Measurements from ENCODE around the gene HTR3C. TPM values are rescaled to one million over a fixed set of nuclear protein-coding genes. Genes with fewer than 3 reads are reported as not detected.
"Not testable (repeated sequence)": the region's sequence is repeated elsewhere in the genome, so short reads cannot be mapped to it uniquely, and the experiment has no call there.

Gene HTR3C
- total RNA-seq, 1 donor from 2014 or later: not detected

- Mint-ChIP-seq H3K36me3 (ENCODE audit: low read depth) (no peaks in the 10 kb centered on the region), H3K27ac (no peak overlapping the region), H3K27me3 (peaks cover 10% of the 10 kb centered on the region), H3K4me3 (no peak overlapping the region), H3K9me3 (no peaks in the 10 kb centered on the region), H3K4me1 (no peaks in the 10 kb centered on the region)
- no peak for DNase-seq
- intact Hi-C loops (cut with micrococcal nuclease): no loop called here
These were observed 2.5 kb upstream of the HTR3C start for GRCh38 chr3:184050217-184050847.

- Mint-ChIP-seq H3K9me3 (no peaks in the 10 kb centered on the region), H3K4me3 (no peak overlapping the region), H3K4me1 (no peaks in the 10 kb centered on the region), H3K27me3 (peaks cover 7% of the 10 kb centered on the region), H3K36me3 (ENCODE audit: low read depth) (no peaks in the 10 kb centered on the region), H3K27ac (no peak overlapping the region)
- DNase-seq: no peak
- intact Hi-C loops (cut with micrococcal nuclease): no loop called here
These were observed 5.2 kb downstream of the HTR3C start for GRCh38 chr3:184058029-184058428.

- Mint-ChIP-seq H3K4me3 (no peak overlapping the region), H3K27ac (no peak overlapping the region)
These were observed 6.6 kb downstream of the HTR3C start for GRCh38 chr3:184059424-184059823.

GRCh38 chr3:184062637-184063036, 9.8 kb downstream of the HTR3C start:
- no peak for DNase-seq
- H3K27ac Mint-ChIP-seq: no peak overlapping the region
- no peak overlapping the region for H3K4me3 Mint-ChIP-seq
- H3K9me3 Mint-ChIP-seq: no peaks in the 10 kb centered on the region
- H3K36me3 Mint-ChIP-seq (ENCODE audit: low read depth): no peaks in the 10 kb centered on the region
- H3K27me3 Mint-ChIP-seq: peaks cover 10% of the 10 kb centered on the region
- intact Hi-C loops (cut with micrococcal nuclease): no loop called here
- no peaks in the 10 kb centered on the region for H3K4me1 Mint-ChIP-seq

More at GRCh38 chr3:184059424-184059823, 6.6 kb downstream of the HTR3C start:
- Mint-ChIP-seq H3K27me3 (peaks cover 8% of the 10 kb centered on the region), H3K4me1 (no peaks in the 10 kb centered on the region), H3K36me3 (ENCODE audit: low read depth) (no peaks in the 10 kb centered on the region), H3K9me3 (no peaks in the 10 kb centered on the region)
- DNase-seq: no peak
- intact Hi-C loops (cut with micrococcal nuclease): no loop called here

- Mint-ChIP-seq H3K27me3 (peaks cover 12% of the 10 kb centered on the region), H3K27ac (no peak overlapping the region), H3K4me3 (no peak overlapping the region), H3K36me3 (ENCODE audit: low read depth) (no peaks in the 10 kb centered on the region), H3K4me1 (no peaks in the 10 kb centered on the region), H3K9me3 (no peaks in the 10 kb centered on the region)
- no peak for DNase-seq
- intact Hi-C loops (cut with micrococcal nuclease): no loop called here
These were observed 13.4 kb downstream of the HTR3C start for GRCh38 chr3:184066211-184066610.

GRCh38 chr3:184067573-184068055, 14.8 kb downstream of the HTR3C start:
- H3K4me3 Mint-ChIP-seq: no peak overlapping the region
- H3K27me3 Mint-ChIP-seq: peaks cover 10% of the 10 kb centered on the region
- intact Hi-C loops (cut with micrococcal nuclease): no loop called here
- DNase-seq: no peak
- H3K27ac Mint-ChIP-seq: no peak overlapping the region
- no peaks in the 10 kb centered on the region for H3K36me3 Mint-ChIP-seq (ENCODE audit: low read depth)
- no peaks in the 10 kb centered on the region for H3K4me1 Mint-ChIP-seq
- H3K9me3 Mint-ChIP-seq: no peaks in the 10 kb centered on the region

- Mint-ChIP-seq H3K36me3 (ENCODE audit: low read depth) (no peaks in the 10 kb centered on the region), H3K4me3 (no peak overlapping the region), H3K9me3 (no peaks in the 10 kb centered on the region), H3K27ac (no peak overlapping the region), H3K4me1 (no peaks in the 10 kb centered on the region), H3K27me3 (peaks cover 12% of the 10 kb centered on the region)
- DNase-seq: no peak
- intact Hi-C loops (cut with micrococcal nuclease): no loop called here
These were observed 15.5 kb downstream of the HTR3C start for GRCh38 chr3:184068344-184068743.

GRCh38 chr3:184071142-184071541, 18.3 kb downstream of the HTR3C start:
- H3K4me3 Mint-ChIP-seq; H3K9me3 Mint-ChIP-seq; H3K27ac Mint-ChIP-seq; intact Hi-C loops (cut with micrococcal nuclease); H3K27me3 Mint-ChIP-seq; H3K36me3 Mint-ChIP-seq (ENCODE audit: low read depth); H3K4me1 Mint-ChIP-seq; DNase-seq: not testable (repeated sequence)

GRCh38 chr3:184073621-184074020, 20.8 kb downstream of the HTR3C start:
- H3K36me3 Mint-ChIP-seq (ENCODE audit: low read depth): no peaks in the 10 kb centered on the region
- no peak for DNase-seq

GRCh38 chr3:184075901-184076300, 23.1 kb downstream of the HTR3C start:
- Mint-ChIP-seq H3K27me3 (peaks cover 4% of the 10 kb centered on the region), H3K27ac (no peak overlapping the region), H3K9me3 (no peaks in the 10 kb centered on the region), H3K4me3 (no peak overlapping the region), H3K4me1 (no peaks in the 10 kb centered on the region), H3K36me3 (ENCODE audit: low read depth) (no peaks in the 10 kb centered on the region)
- intact Hi-C loops (cut with micrococcal nuclease): no loop called here
- DNase-seq: no peak

More at GRCh38 chr3:184073621-184074020, 20.8 kb downstream of the HTR3C start:
- H3K4me1 Mint-ChIP-seq: no peaks in the 10 kb centered on the region
- intact Hi-C loops (cut with micrococcal nuclease): no loop called here
- peaks cover 4% of the 10 kb centered on the region for H3K27me3 Mint-ChIP-seq
- no peak overlapping the region for H3K4me3 Mint-ChIP-seq
- no peaks in the 10 kb centered on the region for H3K9me3 Mint-ChIP-seq
- no peak overlapping the region for H3K27ac Mint-ChIP-seq

GRCh38 chr3:184077881-184078280, 25.0 kb downstream of the HTR3C start:
- no peaks in the 10 kb centered on the region for H3K36me3 Mint-ChIP-seq (ENCODE audit: low read depth)
- H3K9me3 Mint-ChIP-seq: no peaks in the 10 kb centered on the region
- H3K27ac Mint-ChIP-seq: no peak overlapping the region
- no peak overlapping the region for H3K4me3 Mint-ChIP-seq
- DNase-seq: no peak
- H3K4me1 Mint-ChIP-seq: no peaks in the 10 kb centered on the region
- H3K27me3 Mint-ChIP-seq: peaks cover 2% of the 10 kb centered on the region
- intact Hi-C loops (cut with micrococcal nuclease): no loop called here

GRCh38 chr3:184078851-184079250, 26.0 kb downstream of the HTR3C start:
- Mint-ChIP-seq H3K27me3 (no peaks in the 10 kb centered on the region), H3K4me3 (no peak overlapping the region), H3K4me1 (no peaks in the 10 kb centered on the region), H3K27ac (no peak overlapping the region), H3K36me3 (ENCODE audit: low read depth) (no peaks in the 10 kb centered on the region), H3K9me3 (no peaks in the 10 kb centered on the region)
- no peak for DNase-seq
- intact Hi-C loops (cut with micrococcal nuclease): no loop called here

- no peak for DNase-seq
- intact Hi-C loops (cut with micrococcal nuclease): no loop called here
These were observed 28.4 kb downstream of the HTR3C start for GRCh38 chr3:184081116-184081830.

GRCh38 chr3:184082034-184082433, 29.2 kb downstream of the HTR3C start:
- Mint-ChIP-seq H3K9me3 (peaks cover 7% of the 10 kb centered on the region), H3K36me3 (ENCODE audit: low read depth) (peaks cover 2% of the 10 kb centered on the region), H3K4me1 (peaks cover 6% of the 10 kb centered on the region), H3K4me3 (no peak overlapping the region), H3K27me3 (no peaks in the 10 kb centered on the region), H3K27ac (no peak overlapping the region)
- no peak for DNase-seq
- intact Hi-C loops (cut with micrococcal nuclease): no loop called here

More at GRCh38 chr3:184081116-184081830, 28.4 kb downstream of the HTR3C start:
- H3K4me1 Mint-ChIP-seq: peaks cover 6% of the 10 kb centered on the region
- H3K4me3 Mint-ChIP-seq: no peak overlapping the region
- H3K9me3 Mint-ChIP-seq: peaks cover 7% of the 10 kb centered on the region
- H3K27me3 Mint-ChIP-seq: no peaks in the 10 kb centered on the region
- no peak overlapping the region for H3K27ac Mint-ChIP-seq
- peaks cover 2% of the 10 kb centered on the region for H3K36me3 Mint-ChIP-seq (ENCODE audit: low read depth)

Measured in activated CD4-positive, alpha-beta T cell treated with anti-CD3 and anti-CD28 coated beads, Interleukin-2, amount 10 ng/mL, durations not matched to agents 24 days and 14 days (primary cell).